HEK293T (cell line): ENCODE results near the gene PLCH2.

ENCODE experiments used
- ARNT ChIP-seq: fragments of 450-650 bp; IDR thresholded peaks from 2 replicates; pipeline ENCODE4 v1.6.1; 2017; ENCODE audit warnings: mild to moderate bottlenecking
- BHLHE40 ChIP-seq: fragments of 450-650 bp; IDR thresholded peaks from 2 replicates; pipeline ENCODE4 v1.6.1; 2016; ENCODE audit warnings: mild to moderate bottlenecking, moderate library complexity, borderline replicate concordance
- CTBP1 ChIP-seq: fragments of 450-650 bp; IDR thresholded peaks from 2 replicates; pipeline ENCODE4 v1.6.1; 2016; ENCODE audit warnings: borderline replicate concordance
- FOXK2 ChIP-seq: fragments of 450-650 bp; IDR thresholded peaks from 2 replicates; pipeline ENCODE4 v1.6.1; 2016; ENCODE audit warnings: mild to moderate bottlenecking
- FOXM1 ChIP-seq: fragments of 450-650 bp; IDR thresholded peaks from 2 replicates; pipeline ENCODE4 v1.6.1; 2017; ENCODE audit warnings: mild to moderate bottlenecking, borderline replicate concordance
- NFRKB ChIP-seq: fragments of 450-650 bp; IDR thresholded peaks from 2 replicates; pipeline ENCODE4 v1.6.1; 2016; ENCODE audit warnings: mild to moderate bottlenecking, moderate library complexity
- SP1 ChIP-seq: fragments of 450-650 bp; IDR thresholded peaks from 2 replicates; pipeline ENCODE4 v1.6.1; 2017
- SUZ12 ChIP-seq: fragments of 450-650 bp; IDR thresholded peaks from 2 replicates; pipeline ENCODE4 v1.6.1; 2016; ENCODE audit warnings: mild to moderate bottlenecking
- TARDBP ChIP-seq: fragments of 450-650 bp; IDR thresholded peaks from 2 replicates; pipeline ENCODE4 v1.6.1; 2016
- ZNF384 ChIP-seq: fragments of 450-650 bp; IDR thresholded peaks from 2 replicates; pipeline ENCODE4 v1.6.1; 2016

- no peak for TF ChIP-seq ZNF384
- TF ChIP-seq FOXM1 = no peak
- TF ChIP-seq NFRKB = no peak
- TF ChIP-seq ARNT = no peak
- no peak for TF ChIP-seq FOXK2
- TF ChIP-seq BHLHE40 = no peak
- TF ChIP-seq SP1 = no peak
- no peak for TF ChIP-seq SUZ12
- TF ChIP-seq CTBP1 = no peak
- TF ChIP-seq TARDBP = no peak
These were observed 47.6 kb upstream of the PLCH2 start for GRCh38 chr1:2428490-2428889.
